ENCODE measurements around the gene TMEM30A.

TMEM30A gene

GRCh38 chr6:75291331-75291730, 6.7 kb upstream of the TMEM30A start:
- no peak for DNase-seq

GRCh38 chr6:75290136-75290945, 5.7 kb upstream of the TMEM30A start:
- DNase-seq: no peak

DNA sequence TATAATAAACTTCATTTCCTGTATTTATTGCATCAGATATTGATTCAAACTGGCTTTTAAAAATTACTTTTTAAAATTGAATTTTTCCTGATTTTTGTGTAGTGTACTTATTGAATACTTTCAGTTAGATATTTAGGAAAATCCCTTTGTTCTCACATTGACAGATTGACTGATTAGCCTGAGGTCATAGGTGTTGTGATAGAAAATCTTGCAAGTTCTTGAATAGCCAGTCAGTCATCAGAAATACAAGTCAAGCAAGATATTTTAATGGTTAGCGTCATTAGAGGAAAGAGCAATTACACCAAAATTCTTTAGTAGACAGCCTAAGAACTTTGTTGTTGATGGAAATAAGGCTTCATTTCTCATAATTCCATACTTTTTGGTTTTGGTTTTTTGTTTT, 3.4 kb upstream of the TMEM30A start:
- no peak for DNase-seq

DNA sequence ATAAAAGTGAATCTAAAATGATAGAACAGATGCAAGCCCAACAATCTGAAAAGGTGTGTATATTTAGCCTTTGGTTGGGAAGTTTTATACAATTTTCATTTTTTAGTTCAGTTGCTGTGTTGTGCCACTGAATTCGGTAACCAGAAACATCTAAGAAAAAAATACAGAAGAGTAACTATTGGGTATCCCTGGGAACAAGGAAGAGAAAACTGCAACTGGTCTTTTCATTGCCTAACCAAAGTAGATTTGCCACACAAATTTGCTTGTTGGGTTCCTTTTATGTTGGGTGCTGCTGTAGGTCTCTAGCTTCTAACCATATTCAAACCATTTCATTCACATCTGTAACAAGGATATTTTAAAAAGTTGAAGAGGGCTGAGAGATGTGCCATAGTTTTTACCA, 2.8 kb upstream of the TMEM30A start:
- no peak for DNase-seq

- no peak for DNase-seq
Observed at GRCh38 chr6:75286955-75287354, 2.4 kb upstream of the TMEM30A start.

GRCh38 chr6:75285283-75285639, 669 bp upstream of the TMEM30A start:
- no peak for DNase-seq

DNA sequence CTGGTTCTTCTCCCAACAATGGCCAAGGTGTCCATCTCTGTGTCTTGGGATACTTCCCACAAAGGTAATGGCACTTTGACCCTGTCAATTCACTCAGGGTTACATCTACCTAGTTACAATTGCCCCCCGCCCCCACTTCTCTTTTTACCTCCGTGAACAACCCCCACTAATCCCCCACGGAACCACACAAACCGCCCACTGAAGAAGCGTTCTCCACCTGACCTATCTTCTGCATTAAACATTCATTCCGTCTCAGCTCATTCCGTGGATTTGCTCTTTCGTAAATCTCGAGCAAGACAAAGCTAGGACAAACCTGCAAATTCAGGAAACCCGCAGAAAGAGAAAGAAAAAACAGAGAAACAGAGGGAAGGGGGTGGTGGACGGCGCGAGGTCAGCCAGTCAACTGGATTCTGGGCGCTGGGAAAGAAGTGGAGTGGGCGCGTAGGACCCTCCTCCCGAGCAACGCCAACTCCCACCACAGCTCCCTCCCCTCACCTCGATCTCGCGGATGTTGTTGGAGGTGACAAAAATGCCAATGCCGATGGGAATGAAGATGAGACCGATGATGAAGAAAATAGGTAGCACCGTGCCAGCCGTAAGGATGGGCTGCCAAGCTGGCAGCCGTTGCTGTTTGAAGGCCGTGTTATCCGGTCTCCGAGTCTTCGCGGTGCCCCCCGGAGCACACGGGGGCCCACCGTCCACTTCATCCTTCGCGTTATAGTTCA, 523 bp downstream of the TMEM30A start:
- DNase-seq: no peak

GRCh38 chr6:75282706-75283105, 1.9 kb downstream of the TMEM30A start:
- DNase-seq: no peak

GRCh38 chr6:75281653-75282052, 2.9 kb downstream of the TMEM30A start:
- DNase-seq: no peak

- no peak for DNase-seq
Observed at GRCh38 chr6:75280131-75280855, 4.3 kb downstream of the TMEM30A start.

DNA sequence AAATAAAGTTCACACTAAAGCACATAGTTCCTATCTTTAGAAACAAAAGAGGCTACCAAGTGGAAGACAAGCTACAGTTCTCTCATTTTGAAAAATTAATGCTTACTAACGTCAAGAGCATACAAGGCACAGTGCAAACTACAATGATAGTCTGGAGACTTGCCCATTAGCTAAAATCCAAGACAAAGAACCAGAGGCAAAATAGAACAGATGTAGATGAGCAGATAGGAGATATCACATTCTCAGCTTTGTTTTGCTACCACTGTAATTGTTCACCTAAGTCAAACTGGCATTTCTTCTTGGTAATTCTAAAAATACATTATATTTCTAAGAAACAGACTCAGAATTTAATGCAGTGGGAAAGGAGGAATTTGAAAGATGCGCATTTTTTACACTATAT, 5.2 kb downstream of the TMEM30A start:
- no peak for DNase-seq

DNA sequence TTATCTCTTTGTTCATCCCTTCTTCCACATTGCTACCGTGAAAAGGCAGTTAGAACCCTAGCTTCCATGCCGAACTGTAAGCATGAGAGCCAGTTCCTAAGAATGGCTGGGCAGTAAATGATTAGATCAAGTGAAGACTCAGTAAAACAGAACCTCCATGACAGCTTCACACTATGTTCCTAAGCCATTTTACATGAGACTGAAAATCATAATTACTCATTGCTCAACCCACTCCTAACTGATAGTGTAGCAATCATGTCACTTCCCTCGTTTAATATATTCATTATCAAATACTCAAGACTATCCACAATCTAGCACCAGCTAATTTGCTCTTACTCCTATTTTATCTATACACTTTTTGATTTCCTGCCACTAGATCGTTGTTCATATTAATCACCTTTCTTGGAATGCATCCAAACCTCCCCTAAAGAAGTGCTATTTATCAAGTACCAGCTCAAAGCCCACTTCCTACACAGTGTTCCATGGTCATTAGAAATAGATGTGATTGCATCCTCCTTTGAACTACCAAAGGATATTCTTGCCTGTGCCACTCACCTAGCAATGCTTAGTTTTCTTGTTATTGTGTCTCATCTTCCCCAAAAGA, 6.0 kb downstream of the TMEM30A start:
- DNase-seq: no peak

- DNase-seq: peak; percentile 96
Observed at GRCh38 chr6:75275067-75275466, 9.5 kb downstream of the TMEM30A start.

GRCh38 chr6:75273009-75273408, 11.6 kb downstream of the TMEM30A start:
- no peak for DNase-seq

- DNase-seq: peak; percentile 39
Observed at GRCh38 chr6:75272145-75272840, 12.3 kb downstream of the TMEM30A start.

GRCh38 chr6:75268988-75269354, 15.6 kb downstream of the TMEM30A start:
- DNase-seq: no peak

DNA sequence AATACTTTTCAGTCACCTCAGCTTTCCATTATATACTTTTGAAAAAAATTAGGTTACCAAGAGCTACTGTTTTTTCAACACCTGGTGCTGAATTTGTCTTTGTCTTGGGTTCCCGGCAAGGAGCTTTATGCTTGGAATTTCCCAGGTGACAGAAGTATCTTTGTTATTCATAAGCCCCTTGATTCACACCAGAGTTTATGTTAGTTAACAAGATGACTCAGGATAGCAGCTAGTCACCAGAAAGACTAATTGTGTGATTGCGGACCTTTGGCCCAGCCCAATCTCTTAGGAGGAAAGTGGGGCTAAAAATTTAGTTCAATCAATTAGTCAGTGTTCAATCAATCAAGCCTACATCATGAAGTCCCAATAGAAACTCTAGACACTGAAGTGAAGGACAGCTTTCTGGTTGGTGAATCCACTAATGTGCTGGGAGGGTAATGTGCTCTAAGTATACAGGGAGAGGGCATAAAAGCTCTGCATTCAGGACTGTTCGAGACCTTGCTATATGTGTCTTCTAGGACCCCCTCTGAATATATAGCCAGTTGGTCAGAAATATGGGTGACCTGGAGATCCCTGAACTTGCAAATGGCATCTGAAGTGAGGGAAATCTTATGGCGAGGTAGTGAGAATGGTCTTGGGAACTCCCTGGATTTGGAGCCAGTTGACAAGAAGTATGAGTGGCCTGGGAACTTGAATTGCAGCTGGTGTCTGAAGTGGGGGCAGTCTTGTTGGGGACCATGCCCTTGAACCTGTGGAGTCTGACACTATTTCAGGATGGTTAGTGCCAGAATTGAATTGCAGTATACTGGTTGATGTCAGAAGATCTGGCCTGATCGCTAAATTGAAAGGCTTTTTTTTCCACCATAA, 16.2 kb downstream of the TMEM30A start:
- no peak for DNase-seq

- no peak for DNase-seq
Observed at GRCh38 chr6:75267461-75267860, 17.1 kb downstream of the TMEM30A start.

- peak; percentile 52 for DNase-seq
Observed at GRCh38 chr6:75266716-75267291, 17.8 kb downstream of the TMEM30A start.

- DNase-seq: no peak
Observed at GRCh38 chr6:75263401-75263750, 21.2 kb downstream of the TMEM30A start.

- DNase-seq: no peak
Observed at GRCh38 chr6:75262716-75263400, 21.7 kb downstream of the TMEM30A start.
